HG03039 (cell line): ENCODE results near the gene UBE3B.

ENCODE experiments used
- ATAC-seq: cut with Tn5 transposase; IDR thresholded peaks from one replicate; pipeline ENCODE4 v1.9.1; 2021; ENCODE audit warnings: mild to moderate bottlenecking, moderate library complexity; ENCODE audit not compliant: unreplicated experiment

UBE3B gene

DNA sequence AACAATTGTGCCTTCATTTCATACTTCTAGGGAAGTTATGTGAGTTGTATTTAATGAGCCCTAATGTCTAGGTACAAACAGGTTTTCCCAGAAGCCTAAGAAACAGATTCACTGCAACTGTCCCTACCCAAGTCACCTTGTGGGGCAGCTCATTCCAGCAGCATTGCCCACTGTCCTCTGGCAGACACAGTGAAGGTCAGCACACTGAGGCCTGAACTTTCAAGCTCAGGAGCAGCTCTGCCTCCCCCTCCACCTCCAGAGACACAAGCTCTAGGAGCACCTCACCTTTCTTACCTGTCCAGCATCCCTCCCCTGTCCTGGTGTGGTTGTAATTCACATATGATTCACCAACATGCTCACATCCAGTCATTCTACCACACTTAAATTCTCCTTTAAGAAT lies 15.7 kb downstream of the UBE3B start:
- ATAC-seq = no peak

DNA sequence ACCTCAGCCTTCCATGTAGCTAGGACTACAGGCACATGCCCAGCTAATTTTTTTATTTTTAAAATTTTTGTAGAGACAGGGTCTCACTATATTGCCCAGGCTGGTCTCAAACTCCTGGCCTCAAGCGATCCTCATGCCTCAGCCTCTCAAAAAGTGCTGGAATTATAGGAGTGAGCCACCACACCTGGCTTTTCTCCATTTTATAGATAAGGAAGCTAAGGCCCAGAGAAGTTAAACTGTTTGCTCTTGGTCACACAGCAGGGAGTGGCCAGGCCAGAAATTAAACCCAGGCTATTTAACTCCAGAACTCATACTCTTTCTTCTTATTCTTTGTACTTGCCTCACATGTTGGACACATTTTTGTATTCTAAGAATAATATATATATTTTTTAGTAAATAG lies 16.5 kb downstream of the UBE3B start:
- no peak for ATAC-seq

- no peak for ATAC-seq
Measured at GRCh38 chr12:109494348-109494881, 17.0 kb downstream of the UBE3B start.

GRCh38 chr12:109495012-109495411 lies 17.6 kb downstream of the UBE3B start:
- no peak for ATAC-seq

- no peak for ATAC-seq
Measured at GRCh38 chr12:109496306-109496705, 18.9 kb downstream of the UBE3B start.

DNA sequence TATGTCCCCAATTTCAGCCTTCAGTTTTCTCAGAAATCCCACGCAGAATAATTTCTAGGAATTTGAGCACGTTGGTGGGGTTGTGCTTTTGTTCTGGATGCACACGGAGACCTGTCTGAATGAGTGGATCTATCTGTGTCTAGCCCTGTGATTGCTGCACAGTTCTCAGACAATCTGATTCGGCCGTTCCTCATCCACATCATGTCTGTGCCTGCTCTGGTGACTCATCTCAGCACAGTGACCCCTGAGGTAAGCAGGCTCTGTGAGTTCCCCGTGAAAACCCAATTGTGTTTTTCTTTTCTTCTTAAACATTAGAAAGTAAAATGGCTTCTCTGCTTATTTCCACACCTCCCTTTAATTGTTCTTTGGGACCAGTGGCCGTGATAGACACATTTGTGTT lies 20.2 kb downstream of the UBE3B start:
- ATAC-seq = no peak

- no peak for ATAC-seq
Measured at GRCh38 chr12:109500406-109501185, 23.2 kb downstream of the UBE3B start.

- ATAC-seq = no peak
Measured at GRCh38 chr12:109501299-109501698, 23.9 kb downstream of the UBE3B start.

DNA sequence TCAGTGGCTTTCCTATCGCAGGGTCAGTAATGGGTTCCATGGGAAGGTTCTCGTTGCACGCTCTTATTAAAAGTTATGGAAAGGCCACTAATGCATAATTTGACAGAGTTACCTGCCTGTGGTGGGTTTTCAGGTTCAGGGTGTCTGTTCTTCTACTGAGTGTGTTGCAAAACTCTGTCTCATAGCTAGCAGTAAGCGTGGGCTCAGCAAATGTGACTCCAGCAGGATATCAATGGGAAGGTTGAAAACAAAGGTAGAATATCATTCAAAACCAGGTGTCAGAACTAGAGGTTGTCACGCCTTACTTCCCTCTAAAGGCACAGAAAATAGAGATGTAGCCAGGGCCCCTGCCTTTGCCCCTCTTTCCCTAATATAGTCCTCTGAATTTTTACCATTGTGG lies 24.9 kb downstream of the UBE3B start:
- no peak for ATAC-seq

DNA sequence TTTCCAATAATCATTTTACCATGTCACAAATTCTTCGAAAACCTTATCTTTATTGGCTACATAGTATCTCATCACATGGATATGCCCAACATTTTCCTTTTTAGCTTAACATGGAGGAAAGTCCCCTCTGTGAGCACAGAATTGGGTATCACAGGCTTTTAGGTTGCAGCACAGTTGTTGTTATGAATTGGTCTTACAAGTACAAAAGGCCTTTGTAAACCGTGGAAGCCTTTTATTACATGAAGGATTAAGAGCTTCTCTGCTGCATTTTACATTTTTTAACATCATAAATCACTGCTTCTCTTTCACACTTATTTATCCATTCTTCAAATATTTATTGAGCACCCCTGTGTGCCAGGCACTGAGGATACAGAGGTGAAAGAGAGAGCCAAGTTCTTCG lies 26.2 kb downstream of the UBE3B start:
- no peak for ATAC-seq

GRCh38 chr12:109504068-109504467 lies 26.6 kb downstream of the UBE3B start:
- no peak for ATAC-seq

DNA sequence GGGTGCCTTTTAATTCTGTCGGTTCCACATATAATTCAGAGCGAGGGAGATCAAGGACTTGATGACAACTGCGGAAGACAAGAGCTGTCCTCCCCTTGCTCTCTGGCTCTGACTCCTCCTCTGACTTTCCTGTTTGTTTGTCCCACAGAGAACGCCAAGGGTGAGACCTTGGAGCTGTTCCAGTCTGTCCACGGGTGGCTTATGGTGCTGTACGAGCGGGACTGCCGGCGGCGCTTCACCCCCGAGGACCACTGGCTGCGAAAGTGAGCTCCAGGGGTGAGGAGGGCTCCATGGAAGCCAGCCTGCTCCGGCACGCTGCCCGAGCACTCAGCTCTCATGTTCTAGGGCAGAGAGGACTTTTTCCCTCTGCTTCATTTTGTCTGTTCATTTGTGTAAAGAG lies 32.8 kb downstream of the UBE3B start:
- ATAC-seq = no peak

DNA sequence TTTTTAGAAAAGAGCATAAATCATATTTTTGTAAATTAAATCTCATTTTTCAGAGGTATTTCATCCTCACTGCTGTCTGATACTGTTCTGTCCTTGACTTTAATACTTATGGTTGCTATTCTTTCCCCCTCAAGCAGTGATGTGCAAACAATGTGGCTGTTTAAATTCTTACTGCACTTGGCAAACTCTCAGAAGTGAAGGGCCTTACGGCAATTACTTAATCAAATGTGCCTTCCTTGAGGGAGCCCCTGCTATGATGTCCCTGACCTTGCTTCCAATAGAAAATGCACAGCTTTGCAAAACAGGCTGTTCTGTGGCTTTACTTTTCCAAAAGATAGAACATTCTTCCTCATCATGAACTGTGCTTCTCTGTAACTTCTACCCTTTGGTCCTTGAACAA lies 35.2 kb downstream of the UBE3B start:
- no peak for ATAC-seq

GRCh38 chr12:109513051-109513450 lies 35.6 kb downstream of the UBE3B start:
- ATAC-seq = no peak

DNA sequence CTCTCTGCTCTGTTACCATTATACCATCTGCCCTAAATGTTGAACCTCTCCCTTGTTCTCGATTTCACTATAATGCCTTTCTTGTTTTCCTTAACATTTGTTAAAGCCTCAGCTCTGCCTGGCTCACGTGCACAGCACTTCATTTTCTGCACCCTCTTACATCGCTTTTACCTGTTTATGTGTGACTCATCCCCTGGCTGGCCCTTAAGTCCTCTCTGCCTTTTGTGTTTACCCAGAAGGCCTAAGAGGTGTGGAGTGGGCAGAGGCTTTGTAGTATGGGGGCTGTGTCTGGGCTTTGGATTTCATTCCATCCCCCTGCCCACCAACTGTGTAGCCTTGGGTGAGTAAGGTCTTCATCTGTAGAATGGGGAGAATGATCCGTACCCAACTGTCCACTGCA lies 36.5 kb downstream of the UBE3B start:
- ATAC-seq = no peak

DNA sequence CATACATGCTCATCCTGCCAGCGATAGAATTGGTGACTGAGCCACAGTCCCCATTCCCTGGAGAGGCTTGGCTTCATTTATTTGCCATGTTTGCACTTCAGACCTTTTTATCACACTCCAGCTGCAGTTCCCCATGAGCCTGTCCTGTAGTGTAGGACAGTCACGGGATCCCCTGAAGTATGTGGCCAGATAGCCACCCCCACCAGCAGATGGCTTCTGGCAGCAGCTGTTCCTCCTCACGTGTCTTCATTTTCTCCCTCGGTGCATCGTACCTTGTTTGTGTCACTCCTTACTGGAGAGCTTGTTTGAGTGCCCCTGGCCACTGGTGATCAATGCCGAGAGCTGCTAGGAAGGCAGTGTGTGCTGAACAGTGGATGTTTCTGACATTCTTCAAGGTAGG lies 40.2 kb downstream of the UBE3B start:
- no peak for ATAC-seq

GRCh38 chr12:109518820-109519665 lies 41.6 kb downstream of the UBE3B start:
- no peak for ATAC-seq

GRCh38 chr12:109519787-109520186 lies 42.4 kb downstream of the UBE3B start:
- ATAC-seq = no peak

GRCh38 chr12:109521831-109522230 lies 44.4 kb downstream of the UBE3B start:
- ATAC-seq = no peak

DNA sequence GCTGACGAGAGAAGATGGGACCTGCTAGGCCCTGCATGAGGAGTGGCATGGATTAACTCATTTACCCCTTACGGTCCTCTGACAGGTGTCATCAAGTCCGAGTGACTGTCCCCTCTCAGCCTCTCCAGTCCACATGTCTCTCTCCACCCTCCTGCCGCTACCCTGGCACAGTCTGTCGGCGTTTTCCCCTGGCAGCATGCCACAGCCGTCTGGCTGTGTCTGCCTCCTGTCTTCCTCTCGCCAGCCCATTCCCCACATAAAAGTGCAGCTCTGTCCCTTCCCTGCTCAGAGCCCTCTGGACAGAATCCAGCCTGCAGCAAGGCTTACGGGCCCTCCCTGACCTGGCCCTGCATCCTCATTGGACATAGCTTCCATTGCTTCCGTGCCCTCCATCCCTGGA lies 45.6 kb downstream of the UBE3B start:
- ATAC-seq = no peak

DNA sequence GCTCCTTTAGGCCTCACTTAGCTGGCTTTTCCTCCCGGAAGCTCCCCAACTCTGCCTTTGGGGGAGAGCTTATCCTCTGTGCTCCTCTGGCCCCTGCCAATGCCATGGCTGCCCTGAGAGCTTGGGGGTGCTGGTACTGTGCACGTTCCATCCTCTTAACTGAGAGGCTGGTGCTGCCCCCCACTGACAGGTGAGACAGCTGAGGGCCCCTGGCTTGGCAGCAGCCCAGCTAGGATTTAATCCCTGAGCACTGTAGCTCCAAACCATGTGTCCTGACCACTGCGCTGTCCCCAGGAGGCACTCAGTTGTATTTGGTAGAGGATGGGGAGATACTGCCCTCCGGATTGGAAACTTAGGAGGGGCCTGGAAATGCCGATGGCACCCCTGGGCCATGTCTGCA lies 46.1 kb downstream of the UBE3B start:
- no peak for ATAC-seq
